K562 (cell line): ENCODE results near the gene FBXL22. TPM values are rescaled to one million over a fixed set of nuclear protein-coding genes. Genes with fewer than 3 reads are reported as not detected.

ENCODE experiments used
- ATAC-seq: fragments of 200-7000 bp; cut with Tn5 transposase; 3 replicates; pipeline ENCODE4 v1.9.1; 2020; ENCODE audit warnings: moderate library complexity
- BruUV-seq: library from RNA; stranded (reverse); fragments of 400-500 nt; replicated peaks from 2 replicates; lab custom pipeline; 2021; lab: Mats Ljungman, UMichigan
- CTCF ChIA-PET: fragments of 300-600 bp; formaldehyde crosslinking; extraction: SDS; loops from one replicate; lab custom pipeline; 2021; ENCODE audit warnings: low intra/inter-chr PET ratio; lab: Yijun Ruan, JAX
- POLR2A ChIA-PET: fragments of 300-600, 350-650 bp; sonication (Branson Sonifier 250); formaldehyde crosslinking; extraction: SDS; loops from one replicate; lab custom pipeline; 2021; ENCODE audit warnings: antibody characterized with exemption, inconsistent platforms; lab: Yijun Ruan, JAX
- DNase-seq, 4 experiments: peaks; one replicate each; pipeline versions ENCODE4 v3.0.0 to v3.0.0-alpha.2; 2011 to 2018; ENCODE audit warnings: low spot score in 3 of 4, mixed read lengths in 3 of 4; ENCODE audit errors: extremely low read depth in 1 of 4
- FAIRE-seq: peaks from 2 replicates; lab custom pipeline; 2011; peaks lifted over from hg19 to GRCh38; lab: Jason Lieb, UNC
- H2AFZ ChIP-seq: 2 replicates; pipeline ENCODE4 v1.6.0; 2011; ENCODE audit warnings: low read depth, low read length, control low read depth, inconsistent platforms
- H3K27ac ChIP-seq: fragments of 200-600 bp; 3 replicates; pipeline ENCODE4 v1.8.0; 2011; ENCODE audit warnings: low read depth, mild to moderate bottlenecking, control low read depth, inconsistent platforms, low read length, moderate library complexity, mixed read lengths; ENCODE audit errors: extremely low read depth
- H3K27me3 ChIP-seq, 2 experiments: fragments of 300-600 bp in 1 of 2; 2 replicates in 1 of 2; 3 replicates in 1 of 2; pipeline versions ENCODE4 v1.6.0 to v1.8.0; 2011; ENCODE audit warnings: inconsistent platforms in 2 of 2, low read length in 2 of 2, mild to moderate bottlenecking in 1 of 2, mixed read lengths in 1 of 2, moderate library complexity in 1 of 2; ENCODE audit not compliant: control insufficient read depth in 2 of 2, insufficient read depth in 2 of 2
- H3K36me3 ChIP-seq: fragments of 300-600 bp; 3 replicates; pipeline ENCODE4 v1.8.0; 2011; ENCODE audit warnings: mild to moderate bottlenecking, low read length, inconsistent platforms; ENCODE audit not compliant: control insufficient read depth, insufficient read depth
- H3K4me1 ChIP-seq, 2 experiments: fragments of 200-600 bp in 1 of 2; replicated peaks in 1 of 2; 2 replicates in 1 of 2; 3 replicates in 1 of 2; pipeline versions ENCODE4 v1.5.1 to v1.8.0; 2011; ENCODE audit warnings: inconsistent platforms in 2 of 2, low read length in 2 of 2, mild to moderate bottlenecking in 1 of 2, mixed read lengths in 1 of 2, moderate library complexity in 1 of 2; ENCODE audit not compliant: control insufficient read depth in 2 of 2, insufficient read depth in 2 of 2
- H3K4me2 ChIP-seq: 2 replicates; pipeline ENCODE4 v1.6.1; 2011; ENCODE audit warnings: low read length, control low read depth, inconsistent platforms, mixed read lengths; ENCODE audit not compliant: insufficient read depth
- H3K4me3 ChIP-seq: fragments of 200-600 bp; sonication (generic), shearing (Covaris generic); 2 replicates; pipeline ENCODE4 v1.5.1; 2016; ENCODE audit warnings: control low read depth, inconsistent platforms
- H3K79me2 ChIP-seq: fragments of 200-600 bp; 3 replicates; pipeline ENCODE4 v1.8.0; 2011; ENCODE audit warnings: low read length, inconsistent platforms; ENCODE audit not compliant: control insufficient read depth, insufficient read depth
- H3K9ac ChIP-seq, 2 experiments: 2 replicates each; pipeline versions ENCODE4 v1.6.0 to v1.6.1; 2011; ENCODE audit warnings: low read depth in 2 of 2, low read length in 2 of 2, control low read depth in 1 of 2, inconsistent platforms in 1 of 2, mild to moderate bottlenecking in 1 of 2, mixed read lengths in 1 of 2; ENCODE audit not compliant: insufficient read depth in 1 of 2
- H3K9me1 ChIP-seq: one replicate; pipeline ENCODE4 v1.6.0; 2011; ENCODE audit warnings: inconsistent platforms, mild to moderate bottlenecking, low read length, moderate library complexity; ENCODE audit not compliant: control insufficient read depth, insufficient read depth
- H3K9me3 ChIP-seq: replicated peaks from 2 replicates; pipeline ENCODE4 v1.5.1; 2011; ENCODE audit warnings: low read depth, low read length, inconsistent platforms; ENCODE audit not compliant: control insufficient read depth, insufficient read depth
- H4K20me1 ChIP-seq: replicated peaks from 2 replicates; pipeline ENCODE4 v1.6.1; 2011; ENCODE audit warnings: low read length, inconsistent platforms, mixed read lengths; ENCODE audit not compliant: control insufficient read depth, insufficient read depth
- DACH1 ChIP-seq: fragments of 450-650 bp; IDR thresholded peaks from 2 replicates; pipeline ENCODE4 v1.6.1; 2018; ENCODE audit not compliant: partially characterized antibody
- EP400 ChIP-seq: fragments of 450-650 bp; IDR thresholded peaks from 2 replicates; pipeline ENCODE4 v1.6.1; 2017; ENCODE audit warnings: antibody characterized with exemption, mild to moderate bottlenecking, moderate library complexity
- HDAC1 ChIP-seq, 2 experiments: fragments of 450-650 bp; IDR thresholded peaks; 2 replicates each; pipeline ENCODE4 v1.6.1; 2016 to 2017; ENCODE audit warnings: inconsistent platforms in 1 of 2, mild to moderate bottlenecking in 1 of 2, moderate library complexity in 1 of 2
- HDGF ChIP-seq: fragments of 450-650 bp; IDR thresholded peaks from 2 replicates; pipeline ENCODE4 v1.6.1; 2016
- KAT7 ChIP-seq: sonication (generic); formaldehyde crosslinking; IDR thresholded peaks from 2 replicates; pipeline ENCODE4 v1.8.0; 2022; ENCODE audit warnings: missing genetic modification reagents, mild to moderate bottlenecking, borderline replicate concordance
- SMARCA4 ChIP-seq: fragments of 450-650 bp; IDR thresholded peaks from 2 replicates; pipeline ENCODE4 v1.6.1; 2016
- SMARCE1 ChIP-seq: fragments of 450-650 bp; IDR thresholded peaks from 2 replicates; pipeline ENCODE4 v1.7.1; 2016; ENCODE audit warnings: mild to moderate bottlenecking
- SREBF1 ChIP-seq: fragments of 150-350 bp; IDR thresholded peaks from 2 replicates; pipeline ENCODE4 v1.6.1; 2014; ENCODE audit warnings: antibody characterized with exemption, low read depth, low read length, borderline replicate concordance
- TEAD4 ChIP-seq, 2 experiments: sonication (generic) in 1 of 2; formaldehyde crosslinking in 1 of 2; IDR thresholded peaks; 2 replicates each; pipeline versions ENCODE4 v1.6.1 to v1.8.0; 2012 to 2022; ENCODE audit warnings: borderline replicate concordance in 1 of 2, inconsistent platforms in 1 of 2, low read length in 1 of 2, mild to moderate bottlenecking in 1 of 2, missing genetic modification reagents in 1 of 2
- ZFX ChIP-seq: sonication (generic); formaldehyde crosslinking; IDR thresholded peaks from 2 replicates; pipeline ENCODE4 v1.8.0; 2022; ENCODE audit warnings: mild to moderate bottlenecking, missing genetic modification reagents, moderate library complexity
- ZNF507 ChIP-seq: conservative IDR thresholded peaks from 2 replicates; pipeline ENCODE4 v1.6.1; 2017; ENCODE audit warnings: missing genetic modification characterization, missing compliant biosample characterization
- ZNF699 ChIP-seq: fragments of 250-450 bp; sonication (Bioruptor Pico); IDR thresholded peaks from 2 replicates; pipeline ENCODE4 v1.8.0; 2021; ENCODE audit warnings: mild to moderate bottlenecking, moderate library complexity; ENCODE audit not compliant: insufficient replicate concordance
- WGBS: fragments of 100-300 bp; shearing (Covaris generic); methylation state at CpG from one replicate; pipeline ENCODE4 v1.1.6; 2016; ENCODE audit warnings: low coverage, mixed read lengths; ENCODE audit not compliant: insufficient coverage; ENCODE audit errors: missing lambda C conversion rate; 5-methylcytosine and 5-hydroxymethylcytosine counted together
- in situ Hi-C: fragments of 300-500 bp; cut with MboI; formaldehyde crosslinking; loops from 4 replicates; pipeline ENCODE4 v1.15.0; 2018; ENCODE audit warnings: inconsistent platforms, mixed read lengths
- intact Hi-C: fragments of 100-400 bp; cut with micrococcal nuclease; formaldehyde crosslinking; loops from 2 replicates; pipeline ENCODE4 v1.14.2; 2022
- polyA plus RNA-seq, 8 experiments: library from polyadenylated mRNA; depleted of rRNA in 4 of 8; stranded (reverse) in 5 of 8; unstranded in 3 of 8; fragments of >200 nt; fragmentation: Nextera tagmentation in 2 of 8; fragmentation: Illumina TruSeq in 1 of 8; extraction: Ambion mirVana in 2 of 8; extraction: Trizol in 1 of 8; gene quantifications; 2 replicates each; pipeline versions ENCODE4 v1.2.1 to v1.2.3, GENCODE V29; 2011 to 2014; ENCODE audit warnings: inconsistent platforms in 1 of 8, missing spikeins in 1 of 8
- total RNA-seq, 7 experiments: library from RNA; depleted of rRNA in 6 of 7; stranded (reverse); fragments of >200 nt in 6 of 7; fragmentation: Illumina TruSeq in 2 of 7; extraction: Trizol in 2 of 7; gene quantifications; 2 replicates each; pipeline versions ENCODE4 v1.2.1 to v1.2.3, GENCODE V29; 2011 to 2021; ENCODE audit warnings: low replicate concordance in 1 of 7
- TF ChIP-seq, protein P1 (sequence below): fragments of 250-450 bp; sonication (Bioruptor Pico); IDR thresholded peaks from 2 replicates; pipeline ENCODE4 v1.5.1; 2021; ENCODE audit warnings: mild to moderate bottlenecking
- TF ChIP-seq, protein P2 (sequence below): fragments of 450-650 bp; formaldehyde crosslinking; IDR thresholded peaks from 2 replicates; pipeline ENCODE4 v1.4.0; 2020; ENCODE audit warnings: mild to moderate bottlenecking, moderate library complexity

FBXL22 gene
- total and polyA plus RNA-seq, 9 of the 15 experiments (the other 6 are each of a cell fraction or from before 2014, with no cell fraction given) = not detected

DNA sequence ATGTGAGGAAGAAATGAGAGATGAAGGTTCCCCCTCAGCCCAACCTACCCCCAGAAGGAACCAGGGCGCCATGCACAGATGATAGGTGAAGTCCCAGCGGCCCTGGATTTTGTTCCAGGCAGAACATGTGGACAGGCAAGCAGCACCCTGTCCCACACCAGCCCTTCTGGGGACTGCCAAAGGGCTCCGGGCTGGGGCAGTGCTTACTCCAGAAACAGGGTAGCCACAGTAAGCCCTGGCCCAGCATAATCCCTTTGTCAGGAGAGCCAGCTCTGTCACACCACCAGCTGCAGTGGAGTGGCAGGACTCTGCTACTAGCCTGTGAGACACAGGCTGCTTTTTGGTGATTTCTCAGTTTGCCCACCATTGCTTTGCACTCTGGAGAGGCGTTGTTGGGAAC lies 6.3 kb downstream of the FBXL22 start:
- no peak overlapping the region for H3K4me3 ChIP-seq
- no TSS peak for BruUV-seq
- ATAC-seq = no peak; the same call in 2 of the 3 replicates

DNA sequence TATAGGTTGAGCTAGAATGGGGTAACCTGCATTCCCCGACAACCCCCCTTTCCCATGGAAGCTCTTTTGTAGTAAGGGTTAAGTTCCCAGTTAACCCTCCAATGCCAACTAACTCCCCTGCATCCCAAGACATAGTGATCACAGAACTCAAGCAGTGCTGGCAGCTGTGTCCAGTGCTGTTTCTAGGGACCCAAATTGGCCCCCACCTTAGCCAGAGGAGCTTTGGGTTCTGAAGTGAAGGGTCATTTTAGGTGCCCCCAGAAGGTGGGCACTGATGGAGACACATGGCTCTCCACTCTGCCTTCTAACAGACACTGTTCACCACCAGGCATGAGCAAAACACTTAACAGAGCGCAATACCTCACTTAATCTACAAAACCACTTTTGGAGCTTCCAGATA lies 7.1 kb downstream of the FBXL22 start:
- BruUV-seq = no TSS peak
- FAIRE-seq (no peak), ATAC-seq (no peak), DNase-seq (no peak)
- in situ Hi-C loops (no loop called here), intact Hi-C loops (no loop called here)
- Histone ChIP-seq H3K9me1 (no peaks in the 10 kb centered on the region), H3K79me2 (no peaks in the 10 kb centered on the region), H2AFZ (no peak overlapping the region), H3K36me3 (peaks cover 37% of the 10 kb centered on the region; the same call in 2 of the 3 replicates), H3K4me2 (no peak overlapping the region), H3K9me3 (no peaks in the 10 kb centered on the region), H3K27me3 (no peaks in the 10 kb centered on the region), H3K27ac (no peak overlapping the region), H3K9ac (no peak overlapping the region), H3K4me3 (no peak overlapping the region), H3K4me1 (peaks cover 0 to 12% of the 10 kb centered on the region in 2 experiments; a peak in 2 of 5 replicates), H4K20me1 (no peaks in the 10 kb centered on the region)
- CTCF ChIA-PET = no interaction called here
- TF ChIP-seq ZNF699 (no peak), HDAC1 (IDR thresholded peaks at IDR 0.05) (no peak), DACH1 (no peak), TEAD4 (IDR thresholded peaks at IDR 0.05; ENCODE audit: low read length) (no peak), TEAD4 (CRISPR knock-in tag; IDR thresholded peaks at IDR 0.05; ENCODE audit: borderline replicate concordance) (no peak), ZNF507 (tag) (no peak), SMARCE1 (no peak), EP400 (no peak), SREBF1 (no peak), SMARCA4 (no peak), ZFX (CRISPR knock-in tag) (no peak)
- TF ChIP-seq, protein P1, sequence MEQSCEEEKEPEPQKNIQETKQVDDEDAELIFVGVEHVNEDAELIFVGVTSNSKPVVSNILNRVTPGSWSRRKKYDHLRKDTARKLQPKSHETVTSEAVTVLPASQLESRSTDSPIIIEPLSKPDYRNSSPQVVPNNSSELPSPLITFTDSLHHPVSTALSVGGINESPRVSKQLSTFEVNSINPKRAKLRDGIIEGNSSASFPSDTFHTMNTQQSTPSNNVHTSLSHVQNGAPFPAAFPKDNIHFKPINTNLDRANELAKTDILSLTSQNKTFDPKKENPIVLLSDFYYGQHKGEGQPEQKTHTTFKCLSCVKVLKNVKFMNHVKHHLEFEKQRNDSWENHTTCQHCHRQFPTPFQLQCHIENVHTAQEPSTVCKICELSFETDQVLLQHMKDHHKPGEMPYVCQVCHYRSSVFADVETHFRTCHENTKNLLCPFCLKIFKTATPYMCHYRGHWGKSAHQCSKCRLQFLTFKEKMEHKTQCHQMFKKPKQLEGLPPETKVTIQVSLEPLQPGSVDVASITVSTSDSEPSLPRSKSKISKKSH = no peak
- TF ChIP-seq, protein P2, sequence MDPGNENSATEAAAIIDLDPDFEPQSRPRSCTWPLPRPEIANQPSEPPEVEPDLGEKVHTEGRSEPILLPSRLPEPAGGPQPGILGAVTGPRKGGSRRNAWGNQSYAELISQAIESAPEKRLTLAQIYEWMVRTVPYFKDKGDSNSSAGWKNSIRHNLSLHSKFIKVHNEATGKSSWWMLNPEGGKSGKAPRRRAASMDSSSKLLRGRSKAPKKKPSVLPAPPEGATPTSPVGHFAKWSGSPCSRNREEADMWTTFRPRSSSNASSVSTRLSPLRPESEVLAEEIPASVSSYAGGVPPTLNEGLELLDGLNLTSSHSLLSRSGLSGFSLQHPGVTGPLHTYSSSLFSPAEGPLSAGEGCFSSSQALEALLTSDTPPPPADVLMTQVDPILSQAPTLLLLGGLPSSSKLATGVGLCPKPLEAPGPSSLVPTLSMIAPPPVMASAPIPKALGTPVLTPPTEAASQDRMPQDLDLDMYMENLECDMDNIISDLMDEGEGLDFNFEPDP (CRISPR knock-in tag) = no peak
- WGBS = 93% methylated on average over 2 of the region's 2 CpGs
- POLR2A ChIA-PET = interaction anchor here (0.6 kb wide), 2 partner anchors 61 to 337 kb away, joined by 3 to 4 read pairs; no protein-coding TSS in a partner anchor

More for the DNA sequence above, 6.3 kb downstream of the FBXL22 start:
- Histone ChIP-seq H4K20me1 (no peaks in the 10 kb centered on the region), H3K9ac (0 out of 4 replicates have a peak overlapping the region, but pooled peaks of 1 of the 2 experiments have one; percentile 42), H3K36me3 (peaks cover 29% of the 10 kb centered on the region; the same call in 2 of the 3 replicates), H3K4me2 (no peak overlapping the region), H3K9me3 (no peaks in the 10 kb centered on the region), H3K27ac (no peak overlapping the region), H3K9me1 (no peaks in the 10 kb centered on the region), H3K27me3 (no peaks in the 10 kb centered on the region), H2AFZ (no peak overlapping the region), H3K4me1 (peaks cover 0 to 12% of the 10 kb centered on the region in 2 experiments; a peak in 2 of 5 replicates), H3K79me2 (no peaks in the 10 kb centered on the region)
- DNase-seq = no peak
- WGBS = 88% methylated on average over 3 of the region's 4 CpGs
- no peak for TF ChIP-seq KAT7
- no peak for TF ChIP-seq HDGF
- in situ Hi-C loops (no loop called here), intact Hi-C loops (no loop called here)
- FAIRE-seq = no peak
- CTCF ChIA-PET = no interaction called here
- POLR2A ChIA-PET = interaction anchor here (0.6 kb wide), 3 partner anchors 61 to 338 kb away, joined by 3 to 4 read pairs (median 3); no protein-coding TSS in a partner anchor
